ENCODE results near the gene TBC1D2B.
"Not testable (repeated sequence)": the region's sequence is repeated elsewhere in the genome, so short reads cannot be mapped to it uniquely, and the experiment has no call there.

The TBC1D2B gene

GRCh38 chr15:77988347-77989295 is 88.9 kb downstream of the TBC1D2B start:
- DNase-seq (ENCODE audit: low read depth in 2 of 2), result no peak

GRCh38 chr15:77987765-77988136 is 89.8 kb downstream of the TBC1D2B start:
- DNase-seq (ENCODE audit: low read depth in 2 of 2), result not testable (repeated sequence)

- no peak for DNase-seq (ENCODE audit: low read depth in 2 of 2)
Observed at GRCh38 chr15:77986891-77987764, 90.4 kb downstream of the TBC1D2B start.

- no peak for DNase-seq (ENCODE audit: low read depth in 2 of 2)
Observed at GRCh38 chr15:77985931-77986480, 91.5 kb downstream of the TBC1D2B start.

- no peak for DNase-seq (ENCODE audit: low read depth in 2 of 2)
Observed at GRCh38 chr15:77985031-77985930, 92.2 kb downstream of the TBC1D2B start.

- no peak for DNase-seq (ENCODE audit: low read depth in 2 of 2)
Observed at GRCh38 chr15:77984446-77984861, 93.1 kb downstream of the TBC1D2B start.

- no peak for DNase-seq (ENCODE audit: low read depth in 2 of 2)
Observed at GRCh38 chr15:77983708-77984445, 93.6 kb downstream of the TBC1D2B start.

- DNase-seq (ENCODE audit: low read depth in 2 of 2), result no peak
Observed at GRCh38 chr15:77983091-77983707, 94.3 kb downstream of the TBC1D2B start.

GRCh38 chr15:77982127-77982490 is 95.4 kb downstream of the TBC1D2B start:
- no peak for DNase-seq (ENCODE audit: low read depth in 2 of 2)

GRCh38 chr15:77981281-77982126 is 96.0 kb downstream of the TBC1D2B start:
- no peak for DNase-seq (ENCODE audit: low read depth in 2 of 2)

- DNase-seq (ENCODE audit: low read depth in 2 of 2), result not testable (repeated sequence)
Observed at GRCh38 chr15:77980674-77981073, 96.8 kb downstream of the TBC1D2B start.

- DNase-seq (ENCODE audit: low read depth in 2 of 2), result no peak
Observed at GRCh38 chr15:77980098-77980497, 97.4 kb downstream of the TBC1D2B start.

GRCh38 chr15:77979157-77979556 is 98.4 kb downstream of the TBC1D2B start:
- DNase-seq (ENCODE audit: low read depth in 2 of 2), result not testable (repeated sequence)

- not testable (repeated sequence) for DNase-seq (ENCODE audit: low read depth in 2 of 2)
Observed at GRCh38 chr15:77978759-77979145, 98.8 kb downstream of the TBC1D2B start.

- DNase-seq (ENCODE audit: low read depth in 2 of 2), result not testable (repeated sequence)
Observed at GRCh38 chr15:77977903-77978758, 99.4 kb downstream of the TBC1D2B start.

GRCh38 chr15:77976760-77977525 is 100.6 kb downstream of the TBC1D2B start:
- not testable (repeated sequence) for DNase-seq (ENCODE audit: low read depth in 2 of 2)

GRCh38 chr15:77976095-77976450 is 101.4 kb downstream of the TBC1D2B start:
- DNase-seq (ENCODE audit: low read depth in 2 of 2), result not testable (repeated sequence)

Data from stimulated activated CD8-positive, alpha-beta memory T cell treated with anti-CD3 and anti-CD28 coated beads, Interleukin-2, amount 100 ng/mL, for 48 hours (primary cell).